ENCODE measurements around the gene APRT.
"Not testable (repeated sequence)": the region's sequence is repeated elsewhere in the genome, so short reads cannot be mapped to it uniquely, and the experiment has no call there.

Gene APRT

DNA sequence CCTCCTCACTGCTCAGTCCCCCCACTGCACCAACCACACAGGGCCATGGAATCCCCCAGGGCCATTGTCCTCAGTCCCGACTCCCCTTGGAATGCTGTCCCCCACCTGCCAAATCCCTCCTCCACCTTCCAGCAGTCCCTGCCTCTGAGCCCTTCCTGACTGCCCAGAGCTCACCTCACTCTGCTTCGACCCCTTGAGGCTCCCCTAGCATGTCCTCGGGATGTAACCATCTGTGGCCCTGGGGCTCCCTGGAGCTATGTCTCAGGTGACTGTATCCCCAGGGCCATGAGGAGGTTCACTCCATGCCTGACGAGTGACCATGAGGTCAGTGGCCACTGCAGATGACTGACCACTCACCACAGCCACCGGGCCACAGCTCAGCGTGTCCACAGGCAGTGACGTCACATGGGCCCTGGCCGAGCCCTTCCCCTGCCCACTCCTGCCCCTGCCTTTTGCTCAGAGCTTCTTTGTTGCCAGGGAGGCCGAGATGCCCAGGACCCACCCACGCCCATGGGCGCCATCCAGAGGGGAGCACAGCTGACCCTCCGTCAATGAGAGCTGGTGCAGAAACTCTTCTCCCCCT, 19.0 kb downstream of the APRT start:
- H2AFZ ChIP-seq (ENCODE audit: low read depth, low read length) = no peak overlapping the region
- H3K27ac ChIP-seq (ENCODE audit: low read length) = no peak overlapping the region
- no peak overlapping the region for H3K4me3 ChIP-seq (ENCODE audit: low read length)
- no peak for TF ChIP-seq EZH2phosphoT487 (IDR thresholded peaks at IDR 0.05; ENCODE audit: low read depth)
- TF ChIP-seq, protein P1, sequence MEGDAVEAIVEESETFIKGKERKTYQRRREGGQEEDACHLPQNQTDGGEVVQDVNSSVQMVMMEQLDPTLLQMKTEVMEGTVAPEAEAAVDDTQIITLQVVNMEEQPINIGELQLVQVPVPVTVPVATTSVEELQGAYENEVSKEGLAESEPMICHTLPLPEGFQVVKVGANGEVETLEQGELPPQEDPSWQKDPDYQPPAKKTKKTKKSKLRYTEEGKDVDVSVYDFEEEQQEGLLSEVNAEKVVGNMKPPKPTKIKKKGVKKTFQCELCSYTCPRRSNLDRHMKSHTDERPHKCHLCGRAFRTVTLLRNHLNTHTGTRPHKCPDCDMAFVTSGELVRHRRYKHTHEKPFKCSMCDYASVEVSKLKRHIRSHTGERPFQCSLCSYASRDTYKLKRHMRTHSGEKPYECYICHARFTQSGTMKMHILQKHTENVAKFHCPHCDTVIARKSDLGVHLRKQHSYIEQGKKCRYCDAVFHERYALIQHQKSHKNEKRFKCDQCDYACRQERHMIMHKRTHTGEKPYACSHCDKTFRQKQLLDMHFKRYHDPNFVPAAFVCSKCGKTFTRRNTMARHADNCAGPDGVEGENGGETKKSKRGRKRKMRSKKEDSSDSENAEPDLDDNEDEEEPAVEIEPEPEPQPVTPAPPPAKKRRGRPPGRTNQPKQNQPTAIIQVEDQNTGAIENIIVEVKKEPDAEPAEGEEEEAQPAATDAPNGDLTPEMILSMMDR (IDR thresholded peaks at IDR 0.05; ENCODE audit: low read depth, low read length) = no peak
- H4K20me1 ChIP-seq (ENCODE audit: insufficient read depth, low read length) = no peaks in the 10 kb centered on the region
- H3K4me2 ChIP-seq (ENCODE audit: low read length) = no peak overlapping the region
- H3K79me2 ChIP-seq (ENCODE audit: low read length) = no peaks in the 10 kb centered on the region
- H3K9me3 ChIP-seq (ENCODE audit: insufficient read depth, low read length) = no peaks in the 10 kb centered on the region
- no peak overlapping the region for H3K9ac ChIP-seq (ENCODE audit: low read length)
- H3K27me3 ChIP-seq (ENCODE audit: low read depth, low read length) = peaks cover 35% of the 10 kb centered on the region
- H3K36me3 ChIP-seq (replicated peaks; ENCODE audit: low read depth, low read length) = no peaks in the 10 kb centered on the region
- peaks cover 8% of the 10 kb centered on the region for H3K4me1 ChIP-seq (ENCODE audit: low read length)

DNA sequence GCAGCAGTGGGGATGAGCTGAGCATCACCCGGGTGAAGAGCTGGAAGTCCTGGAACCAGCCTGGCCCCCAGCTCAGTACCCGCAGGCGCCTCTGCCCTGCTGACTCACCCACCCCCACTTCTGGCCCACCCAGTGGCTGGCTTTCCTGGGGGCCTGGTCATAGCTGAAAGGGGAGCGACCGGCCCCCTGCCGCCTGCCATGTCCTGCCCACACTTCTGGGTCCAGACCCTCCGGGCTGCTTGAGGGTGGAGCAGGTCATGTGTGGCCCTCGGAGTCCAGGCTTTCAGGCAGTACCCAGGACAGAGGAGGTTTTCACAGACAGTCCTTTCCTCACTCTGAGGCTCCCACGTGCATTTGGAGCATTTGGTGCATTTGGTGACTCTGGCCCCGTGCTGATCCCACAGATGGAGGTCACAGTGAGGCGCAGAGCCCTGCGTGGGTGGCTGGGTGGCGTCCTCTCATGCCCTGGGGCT, 19.6 kb downstream of the APRT start:
- H3K9ac ChIP-seq (ENCODE audit: low read length) = no peak overlapping the region
- H3K79me2 ChIP-seq (ENCODE audit: low read length) = no peaks in the 10 kb centered on the region
- peaks cover 8% of the 10 kb centered on the region for H3K4me1 ChIP-seq (ENCODE audit: low read length)
- H2AFZ ChIP-seq (ENCODE audit: low read depth, low read length) = no peak overlapping the region
- peaks cover 39% of the 10 kb centered on the region for H3K27me3 ChIP-seq (ENCODE audit: low read depth, low read length)
- no peak overlapping the region for H3K4me3 ChIP-seq (ENCODE audit: low read length)
- TF ChIP-seq, protein P1 (IDR thresholded peaks at IDR 0.05; ENCODE audit: low read depth, low read length) = no peak
- no peak for TF ChIP-seq EZH2phosphoT487 (IDR thresholded peaks at IDR 0.05; ENCODE audit: low read depth)
- no peaks in the 10 kb centered on the region for H3K36me3 ChIP-seq (replicated peaks; ENCODE audit: low read depth, low read length)
- H4K20me1 ChIP-seq (ENCODE audit: insufficient read depth, low read length) = no peaks in the 10 kb centered on the region
- no peak overlapping the region for H3K27ac ChIP-seq (ENCODE audit: low read length)
- H3K4me2 ChIP-seq (ENCODE audit: low read length) = no peak overlapping the region
- no peaks in the 10 kb centered on the region for H3K9me3 ChIP-seq (ENCODE audit: insufficient read depth, low read length)

DNA sequence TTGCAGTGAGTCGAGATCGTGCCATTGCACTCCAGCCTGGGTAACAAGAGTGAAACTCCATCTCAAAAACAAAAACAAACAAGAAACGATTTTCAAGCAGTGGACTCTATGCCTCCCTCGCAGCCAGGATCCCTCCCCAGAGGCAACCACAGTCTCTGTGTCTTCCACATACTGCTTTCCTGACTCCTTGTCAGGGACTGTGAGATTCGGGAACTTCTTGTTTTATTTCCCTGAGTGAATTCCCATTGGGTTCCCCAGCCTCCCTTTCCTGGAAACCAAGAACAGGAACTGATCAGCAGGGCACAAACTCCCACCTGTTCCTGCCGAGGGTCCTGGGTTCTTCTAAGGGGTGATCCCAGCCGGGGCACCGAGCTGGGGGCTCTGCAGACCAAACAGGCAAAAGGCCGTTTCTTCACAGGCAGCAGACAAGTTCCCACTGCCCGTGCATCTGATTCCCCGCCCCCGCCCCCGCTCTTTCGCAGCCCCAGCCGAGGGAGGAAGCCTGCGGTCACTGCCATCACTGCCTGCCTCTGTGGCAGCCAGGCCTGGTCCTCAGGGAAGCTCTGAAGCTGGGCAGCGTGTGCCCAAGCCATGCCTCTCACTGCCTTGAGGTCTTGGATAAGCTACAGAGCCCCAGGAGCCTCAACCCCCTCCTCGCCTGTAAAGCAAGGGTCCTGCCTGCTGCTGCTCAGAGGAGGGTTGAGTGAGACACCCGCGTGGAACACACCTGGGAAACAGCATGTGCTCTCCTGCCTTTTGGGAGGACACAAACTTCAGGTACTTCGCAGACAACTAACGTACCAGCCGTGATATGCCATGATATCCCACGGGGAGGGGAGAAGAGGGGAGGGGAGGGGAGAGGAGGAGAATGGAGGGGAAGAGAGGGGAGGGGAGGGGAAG, 21.2 kb downstream of the APRT start:
- Histone ChIP-seq H4K20me1 (ENCODE audit: insufficient read depth, low read length) (no peaks in the 10 kb centered on the region), H3K79me2 (ENCODE audit: low read length) (no peaks in the 10 kb centered on the region), H2AFZ (ENCODE audit: low read depth, low read length) (peak overlapping the region; percentile 19; the same call in 1 of the 2 replicates), H3K4me3 (ENCODE audit: low read length) (peak overlapping the region; percentile 49), H3K4me2 (ENCODE audit: low read length) (peak overlapping the region; percentile 62), H3K27me3 (ENCODE audit: low read depth, low read length) (peaks cover 39% of the 10 kb centered on the region), H3K9ac (ENCODE audit: low read length) (no peak overlapping the region), H3K4me1 (ENCODE audit: low read length) (peaks cover 8% of the 10 kb centered on the region), H3K27ac (ENCODE audit: low read length) (no peak overlapping the region), H3K36me3 (replicated peaks; ENCODE audit: low read depth, low read length) (no peaks in the 10 kb centered on the region), H3K9me3 (ENCODE audit: insufficient read depth, low read length) (no peaks in the 10 kb centered on the region)
- TF ChIP-seq, protein P1 (IDR thresholded peaks at IDR 0.05; ENCODE audit: low read depth, low read length) = no peak

DNA sequence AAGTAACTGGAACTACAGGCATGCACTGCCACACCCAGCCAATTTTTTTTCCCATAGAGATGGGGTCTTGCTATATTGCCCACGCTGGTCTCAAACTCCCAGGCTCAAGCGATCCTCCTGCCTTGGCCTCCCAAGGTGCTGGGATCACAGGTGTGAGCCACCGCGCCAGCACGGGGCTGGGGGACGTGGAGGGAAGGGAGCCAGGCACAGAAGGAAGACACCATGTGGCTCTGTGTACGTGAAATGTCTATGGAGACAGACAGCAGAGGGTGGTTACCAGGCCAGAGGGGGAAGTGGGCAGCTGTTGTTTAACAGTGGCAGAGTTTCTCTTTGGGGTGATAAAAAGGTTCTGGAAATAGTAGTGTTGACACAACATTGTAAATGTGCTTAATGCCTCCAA, 22.1 kb downstream of the APRT start:
- no peaks in the 10 kb centered on the region for H3K9me3 ChIP-seq (ENCODE audit: insufficient read depth, low read length)
- H3K27me3 ChIP-seq (ENCODE audit: low read depth, low read length) = peaks cover 39% of the 10 kb centered on the region
- no peak overlapping the region for H3K9ac ChIP-seq (ENCODE audit: low read length)
- H3K36me3 ChIP-seq (replicated peaks; ENCODE audit: low read depth, low read length) = no peaks in the 10 kb centered on the region
- TF ChIP-seq, protein P1 (IDR thresholded peaks at IDR 0.05; ENCODE audit: low read depth, low read length) = no peak
- TF ChIP-seq EZH2phosphoT487 (IDR thresholded peaks at IDR 0.05; ENCODE audit: low read depth) = no peak
- no peak overlapping the region for H2AFZ ChIP-seq (ENCODE audit: low read depth, low read length)
- no peak overlapping the region for H3K27ac ChIP-seq (ENCODE audit: low read length)
- H3K4me1 ChIP-seq (ENCODE audit: low read length) = peaks cover 8% of the 10 kb centered on the region
- H4K20me1 ChIP-seq (ENCODE audit: insufficient read depth, low read length) = no peaks in the 10 kb centered on the region
- peaks cover 2% of the 10 kb centered on the region; the same call in 1 of the 2 replicates for H3K79me2 ChIP-seq (ENCODE audit: low read length)
- H3K4me3 ChIP-seq (ENCODE audit: low read length) = no peak overlapping the region
- no peak overlapping the region for H3K4me2 ChIP-seq (ENCODE audit: low read length)

DNA sequence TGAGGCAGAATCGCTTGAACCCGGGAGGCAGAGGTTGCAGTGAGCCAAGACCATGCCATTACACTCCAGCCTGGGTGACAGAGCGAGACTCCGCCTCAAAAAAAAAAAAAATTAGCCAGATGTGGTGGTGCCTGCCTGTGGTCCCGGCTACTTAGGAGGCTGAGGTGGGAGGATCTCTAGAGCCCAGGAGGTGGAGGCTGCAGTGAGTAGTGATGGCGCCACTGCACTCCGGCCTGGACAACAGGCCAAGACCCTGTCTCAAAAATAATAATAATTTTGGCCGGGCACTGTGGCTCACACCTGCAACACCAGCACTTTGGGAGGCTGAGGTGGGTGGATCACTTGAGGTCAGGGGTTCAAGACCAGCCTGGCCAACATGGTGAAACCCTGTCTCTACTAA, 23.0 kb downstream of the APRT start:
- H3K4me3 ChIP-seq (ENCODE audit: low read length); H3K9ac ChIP-seq (ENCODE audit: low read length); H3K27ac ChIP-seq (ENCODE audit: low read length); H3K4me2 ChIP-seq (ENCODE audit: low read length); H3K36me3 ChIP-seq (replicated peaks; ENCODE audit: low read depth, low read length); H4K20me1 ChIP-seq (ENCODE audit: insufficient read depth, low read length); H2AFZ ChIP-seq (ENCODE audit: low read depth, low read length); H3K9me3 ChIP-seq (ENCODE audit: insufficient read depth, low read length): not testable (repeated sequence)
- Histone ChIP-seq H3K4me1 (ENCODE audit: low read length) (peaks cover 11% of the 10 kb centered on the region), H3K79me2 (ENCODE audit: low read length) (peaks cover 10% of the 10 kb centered on the region), H3K27me3 (ENCODE audit: low read depth, low read length) (peaks cover 39% of the 10 kb centered on the region)

Data from OCI-LY3 (cell line).